ENCODE data around the gene SLC41A3.

Gene SLC41A3

DNA sequence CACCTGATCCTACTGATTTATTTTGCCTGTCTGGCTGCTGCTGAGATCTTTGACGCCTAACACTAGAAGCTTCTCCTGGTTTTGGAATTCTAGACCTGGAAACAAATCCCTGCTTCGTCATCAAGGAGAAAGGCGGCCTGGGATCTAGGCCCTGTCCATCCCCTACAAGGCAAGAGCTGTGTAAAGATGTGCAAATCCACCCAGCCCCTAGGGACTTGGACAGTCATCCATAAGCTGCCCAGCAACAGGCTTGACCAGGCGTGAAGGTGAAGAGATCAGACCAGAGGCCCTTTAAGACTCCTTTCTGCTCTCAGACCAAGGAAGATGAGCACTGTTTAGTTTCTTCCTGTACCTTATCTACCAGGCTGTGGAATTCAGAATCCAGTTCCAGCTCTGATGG, 32.2 kb downstream of the SLC41A3 start:
- no peak overlapping the region for H3K4me2 ChIP-seq (ENCODE audit: low read length)
- no peak overlapping the region for H3K27ac ChIP-seq (ENCODE audit: low read depth, low read length)
- no peaks in the 10 kb centered on the region for H3K79me2 ChIP-seq (ENCODE audit: control insufficient read depth, low read length)
- no peak overlapping the region for H3K4me3 ChIP-seq (ENCODE audit: low read length)
- H3K4me1 ChIP-seq (ENCODE audit: control insufficient read depth, low read length), result peaks cover 9% of the 10 kb centered on the region
- no peaks in the 10 kb centered on the region for H3K9me3 ChIP-seq (ENCODE audit: control insufficient read depth, insufficient read depth, low read length)
- no peak for TF ChIP-seq EZH2phosphoT487 (IDR thresholded peaks at IDR 0.05; ENCODE audit: borderline replicate concordance, low read length)
- H3F3A ChIP-seq (ENCODE audit: control insufficient read depth, insufficient read depth), result no peaks in the 10 kb centered on the region
- no peaks in the 10 kb centered on the region for H3K36me3 ChIP-seq (ENCODE audit: control insufficient read depth, low read length)
- no peaks in the 10 kb centered on the region for H3K27me3 ChIP-seq (ENCODE audit: control insufficient read depth, low read length)
- no peaks in the 10 kb centered on the region for H4K20me1 ChIP-seq (ENCODE audit: control insufficient read depth, insufficient read depth, low read depth, low read length)
- no peaks in the 10 kb centered on the region for H3K9me2 ChIP-seq (replicated peaks; ENCODE audit: control insufficient read depth, low read length)

DNA sequence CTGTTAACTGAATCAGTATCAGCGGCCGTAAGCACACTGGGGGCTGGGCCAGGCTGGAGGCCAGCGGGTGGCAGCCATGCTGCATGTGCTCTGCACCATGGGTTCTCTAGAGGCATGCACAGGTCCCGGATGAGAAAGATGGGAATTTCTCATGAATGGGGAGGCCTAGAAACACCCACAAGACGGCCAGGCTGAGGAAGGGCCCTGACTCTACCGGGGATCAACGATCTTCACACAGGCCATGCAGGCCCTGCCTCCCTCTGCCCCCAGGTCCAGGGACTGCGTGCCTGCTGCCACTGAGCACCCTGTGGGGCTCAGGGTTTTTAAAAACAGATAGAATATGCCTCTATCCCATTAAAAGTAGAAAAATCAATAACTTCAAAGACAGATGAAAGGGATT, 32.7 kb downstream of the SLC41A3 start:
- Histone ChIP-seq H3K4me3 (ENCODE audit: low read length) (no peak overlapping the region), H3K36me3 (ENCODE audit: control insufficient read depth, low read length) (no peaks in the 10 kb centered on the region), H3K9me3 (ENCODE audit: control insufficient read depth, insufficient read depth, low read length) (no peaks in the 10 kb centered on the region), H3K4me2 (ENCODE audit: low read length) (no peak overlapping the region), H3K79me2 (ENCODE audit: control insufficient read depth, low read length) (no peaks in the 10 kb centered on the region), H3K9me2 (replicated peaks; ENCODE audit: control insufficient read depth, low read length) (no peaks in the 10 kb centered on the region), H3K27ac (ENCODE audit: low read depth, low read length) (no peak overlapping the region), H3K4me1 (ENCODE audit: control insufficient read depth, low read length) (peaks cover 9% of the 10 kb centered on the region), H4K20me1 (ENCODE audit: control insufficient read depth, insufficient read depth, low read depth, low read length) (no peaks in the 10 kb centered on the region), H3K27me3 (ENCODE audit: control insufficient read depth, low read length) (no peaks in the 10 kb centered on the region), H3F3A (ENCODE audit: control insufficient read depth, insufficient read depth) (no peaks in the 10 kb centered on the region)
- TF ChIP-seq EZH2phosphoT487 (IDR thresholded peaks at IDR 0.05; ENCODE audit: borderline replicate concordance, low read length), result no peak
- TF ChIP-seq, protein P1, sequence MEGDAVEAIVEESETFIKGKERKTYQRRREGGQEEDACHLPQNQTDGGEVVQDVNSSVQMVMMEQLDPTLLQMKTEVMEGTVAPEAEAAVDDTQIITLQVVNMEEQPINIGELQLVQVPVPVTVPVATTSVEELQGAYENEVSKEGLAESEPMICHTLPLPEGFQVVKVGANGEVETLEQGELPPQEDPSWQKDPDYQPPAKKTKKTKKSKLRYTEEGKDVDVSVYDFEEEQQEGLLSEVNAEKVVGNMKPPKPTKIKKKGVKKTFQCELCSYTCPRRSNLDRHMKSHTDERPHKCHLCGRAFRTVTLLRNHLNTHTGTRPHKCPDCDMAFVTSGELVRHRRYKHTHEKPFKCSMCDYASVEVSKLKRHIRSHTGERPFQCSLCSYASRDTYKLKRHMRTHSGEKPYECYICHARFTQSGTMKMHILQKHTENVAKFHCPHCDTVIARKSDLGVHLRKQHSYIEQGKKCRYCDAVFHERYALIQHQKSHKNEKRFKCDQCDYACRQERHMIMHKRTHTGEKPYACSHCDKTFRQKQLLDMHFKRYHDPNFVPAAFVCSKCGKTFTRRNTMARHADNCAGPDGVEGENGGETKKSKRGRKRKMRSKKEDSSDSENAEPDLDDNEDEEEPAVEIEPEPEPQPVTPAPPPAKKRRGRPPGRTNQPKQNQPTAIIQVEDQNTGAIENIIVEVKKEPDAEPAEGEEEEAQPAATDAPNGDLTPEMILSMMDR (IDR thresholded peaks at IDR 0.05; ENCODE audit: low read depth, low read length, poor library complexity, severe bottlenecking), result no peak

DNA sequence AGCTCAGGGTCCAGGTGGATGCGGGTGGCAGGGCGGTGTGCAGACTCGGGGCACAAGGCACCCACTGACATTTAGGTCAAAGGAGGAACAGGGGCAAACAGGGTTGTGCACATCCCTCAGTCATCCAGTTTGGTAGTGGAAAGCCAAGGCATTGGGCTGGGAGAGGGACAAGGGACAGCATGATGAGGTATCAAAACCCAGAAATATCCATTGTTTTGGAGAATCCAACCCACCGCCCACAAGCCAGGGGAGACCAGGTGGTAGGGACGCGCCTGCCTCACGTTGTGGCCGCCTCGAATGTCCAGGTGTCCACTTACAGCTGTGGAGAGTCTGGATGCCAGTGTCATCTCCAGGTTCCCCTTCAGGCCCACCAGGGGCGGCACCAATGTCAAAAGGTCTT, 33.3 kb downstream of the SLC41A3 start:
- Histone ChIP-seq H4K20me1 (ENCODE audit: control insufficient read depth, insufficient read depth, low read depth, low read length) (no peaks in the 10 kb centered on the region), H3K4me3 (ENCODE audit: low read length) (no peak overlapping the region), H3K27me3 (ENCODE audit: control insufficient read depth, low read length) (no peaks in the 10 kb centered on the region)

DNA sequence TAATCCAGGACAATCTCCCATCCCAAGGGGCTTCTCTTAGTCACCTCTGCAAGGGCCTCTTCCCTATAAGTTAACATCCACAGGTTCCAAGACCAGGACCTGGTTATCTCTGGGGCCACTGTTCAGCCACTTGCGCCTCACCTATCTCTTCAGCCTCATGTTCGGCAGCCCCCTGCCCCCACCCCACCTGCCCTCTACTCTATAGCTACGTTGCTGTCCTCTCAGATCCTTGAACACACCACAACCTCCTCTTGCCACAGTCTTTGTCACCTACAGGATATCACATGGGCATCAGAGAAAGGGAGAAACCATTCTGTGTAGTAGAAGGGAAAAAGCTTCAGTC, 33.9 kb downstream of the SLC41A3 start:
- H3K27ac ChIP-seq (ENCODE audit: low read depth, low read length), result no peak overlapping the region
- peaks cover 9% of the 10 kb centered on the region for H3K4me1 ChIP-seq (ENCODE audit: control insufficient read depth, low read length)
- no peaks in the 10 kb centered on the region for H4K20me1 ChIP-seq (ENCODE audit: control insufficient read depth, insufficient read depth, low read depth, low read length)
- H3F3A ChIP-seq (ENCODE audit: control insufficient read depth, insufficient read depth), result no peaks in the 10 kb centered on the region
- H3K4me3 ChIP-seq (ENCODE audit: low read length), result no peak overlapping the region
- no peaks in the 10 kb centered on the region for H3K9me3 ChIP-seq (ENCODE audit: control insufficient read depth, insufficient read depth, low read length)
- H3K4me2 ChIP-seq (ENCODE audit: low read length), result no peak overlapping the region
- TF ChIP-seq EZH2phosphoT487 (IDR thresholded peaks at IDR 0.05; ENCODE audit: borderline replicate concordance, low read length), result no peak
- TF ChIP-seq, protein P1 (IDR thresholded peaks at IDR 0.05; ENCODE audit: low read depth, low read length, poor library complexity, severe bottlenecking), result no peak
- H3K27me3 ChIP-seq (ENCODE audit: control insufficient read depth, low read length), result no peaks in the 10 kb centered on the region
- H3K36me3 ChIP-seq (ENCODE audit: control insufficient read depth, low read length), result no peaks in the 10 kb centered on the region
- no peaks in the 10 kb centered on the region for H3K9me2 ChIP-seq (replicated peaks; ENCODE audit: control insufficient read depth, low read length)
- no peaks in the 10 kb centered on the region for H3K79me2 ChIP-seq (ENCODE audit: control insufficient read depth, low read length)

More for the DNA sequence above, 33.3 kb downstream of the SLC41A3 start:
- Histone ChIP-seq H3K9me2 (replicated peaks; ENCODE audit: control insufficient read depth, low read length) (no peaks in the 10 kb centered on the region), H3F3A (ENCODE audit: control insufficient read depth, insufficient read depth) (no peaks in the 10 kb centered on the region), H3K9me3 (ENCODE audit: control insufficient read depth, insufficient read depth, low read length) (no peaks in the 10 kb centered on the region), H3K36me3 (ENCODE audit: control insufficient read depth, low read length) (no peaks in the 10 kb centered on the region), H3K27ac (ENCODE audit: low read depth, low read length) (no peak overlapping the region), H3K4me1 (ENCODE audit: control insufficient read depth, low read length) (peaks cover 9% of the 10 kb centered on the region), H3K4me2 (ENCODE audit: low read length) (no peak overlapping the region), H3K79me2 (ENCODE audit: control insufficient read depth, low read length) (no peaks in the 10 kb centered on the region)
- no peak for TF ChIP-seq EZH2phosphoT487 (IDR thresholded peaks at IDR 0.05; ENCODE audit: borderline replicate concordance, low read length)
- TF ChIP-seq, protein P1 (IDR thresholded peaks at IDR 0.05; ENCODE audit: low read depth, low read length, poor library complexity, severe bottlenecking), result no peak

Data from DOHH2 (cell line).